ENCODE measurements around the gene UNC93A.

DNA sequence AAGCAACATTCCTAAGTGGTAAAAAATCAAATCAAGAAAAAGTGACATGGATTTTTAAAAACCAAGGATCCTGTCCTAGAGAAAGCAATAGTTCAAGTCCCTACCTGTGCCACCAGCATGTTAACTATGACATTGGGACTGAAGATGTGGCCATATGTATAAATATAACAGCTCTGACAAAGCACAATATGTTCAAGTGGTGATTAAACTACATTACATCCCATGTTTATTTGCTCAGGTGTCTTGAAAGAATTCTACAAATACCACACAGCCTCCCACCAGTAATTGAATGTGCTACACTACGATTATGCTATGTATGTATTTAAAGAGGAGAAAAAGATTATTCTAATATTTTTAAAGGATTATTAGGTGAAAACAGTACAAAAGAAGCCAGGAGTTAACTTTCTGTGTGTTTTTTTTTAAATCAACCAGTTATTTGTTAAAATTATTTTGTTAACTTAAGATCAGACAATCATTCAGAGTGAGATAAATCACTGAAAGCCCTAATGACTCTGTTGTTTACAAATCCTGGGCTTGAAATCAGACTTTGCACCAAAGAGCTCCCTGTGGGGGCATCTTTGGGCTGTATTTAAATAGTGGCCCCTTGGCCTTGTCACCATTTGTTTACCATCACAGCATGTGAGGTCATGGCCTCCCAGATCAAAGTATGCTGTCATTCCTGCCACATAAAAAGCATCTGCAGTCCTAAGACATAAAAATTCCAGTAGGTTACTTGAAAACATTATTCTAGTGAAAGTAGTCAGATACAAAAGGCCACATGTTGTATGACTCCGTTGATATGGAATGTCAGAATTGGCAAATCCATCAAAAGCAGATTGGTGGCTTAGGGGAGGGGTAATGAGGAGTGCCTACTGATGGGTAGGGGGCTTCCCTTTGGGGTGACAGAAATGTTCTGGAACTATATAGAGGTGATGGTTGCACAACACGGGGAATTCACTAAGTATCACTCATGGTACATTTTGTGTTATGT is 50.8 kb downstream of the UNC93A start:
- TF ChIP-seq, protein P1, sequence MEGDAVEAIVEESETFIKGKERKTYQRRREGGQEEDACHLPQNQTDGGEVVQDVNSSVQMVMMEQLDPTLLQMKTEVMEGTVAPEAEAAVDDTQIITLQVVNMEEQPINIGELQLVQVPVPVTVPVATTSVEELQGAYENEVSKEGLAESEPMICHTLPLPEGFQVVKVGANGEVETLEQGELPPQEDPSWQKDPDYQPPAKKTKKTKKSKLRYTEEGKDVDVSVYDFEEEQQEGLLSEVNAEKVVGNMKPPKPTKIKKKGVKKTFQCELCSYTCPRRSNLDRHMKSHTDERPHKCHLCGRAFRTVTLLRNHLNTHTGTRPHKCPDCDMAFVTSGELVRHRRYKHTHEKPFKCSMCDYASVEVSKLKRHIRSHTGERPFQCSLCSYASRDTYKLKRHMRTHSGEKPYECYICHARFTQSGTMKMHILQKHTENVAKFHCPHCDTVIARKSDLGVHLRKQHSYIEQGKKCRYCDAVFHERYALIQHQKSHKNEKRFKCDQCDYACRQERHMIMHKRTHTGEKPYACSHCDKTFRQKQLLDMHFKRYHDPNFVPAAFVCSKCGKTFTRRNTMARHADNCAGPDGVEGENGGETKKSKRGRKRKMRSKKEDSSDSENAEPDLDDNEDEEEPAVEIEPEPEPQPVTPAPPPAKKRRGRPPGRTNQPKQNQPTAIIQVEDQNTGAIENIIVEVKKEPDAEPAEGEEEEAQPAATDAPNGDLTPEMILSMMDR (IDR thresholded peaks at IDR 0.05): no peak
- no peak for TF ChIP-seq POLR2A (IDR thresholded peaks at IDR 0.05)
